Activated CD8-positive, alpha-beta memory T cell treated with anti-CD3 and anti-CD28 coated beads, Interleukin-2, amount 10 ng/mL, durations not matched to agents 7 days and 5 days (primary cell): Measurements from ENCODE around the gene ELAVL2. TPM values are rescaled to one million over a fixed set of nuclear protein-coding genes. Genes with fewer than 3 reads are reported as not detected.

Experiments used
- ATAC-seq: fragments of 150-1000 bp; cut with Tn5 transposase; one replicate; pipeline ENCODE4 v1.10.0; 2021; ENCODE audit warnings: moderate library complexity
- CTCF ChIA-PET: fragments of 350-600 bp; sonication (Branson Sonifier 250); formaldehyde crosslinking; loops from one replicate; lab custom pipeline; 2021; ENCODE audit warnings: antibody characterized with exemption; lab: Charles Lee
- DNase-seq: peaks from one replicate; pipeline ENCODE4 v3.0.0-alpha.2; 2020
- H3K27ac Mint-ChIP-seq: one replicate; pipeline ENCODE4 v1.8.0; 2021; ENCODE audit warnings: mild to moderate bottlenecking, mixed read lengths
- H3K27me3 Mint-ChIP-seq: one replicate; pipeline ENCODE4 v1.8.0; 2021; ENCODE audit warnings: mixed read lengths
- H3K36me3 Mint-ChIP-seq: one replicate; pipeline ENCODE4 v1.8.0; 2021; ENCODE audit warnings: mild to moderate bottlenecking, mixed read lengths
- H3K4me1 Mint-ChIP-seq: one replicate; pipeline ENCODE4 v1.8.0; 2021; ENCODE audit warnings: mixed read lengths
- H3K4me3 Mint-ChIP-seq: one replicate; pipeline ENCODE4 v1.8.0; 2021; ENCODE audit warnings: mild to moderate bottlenecking, moderate library complexity, mixed read lengths
- H3K9me3 Mint-ChIP-seq: one replicate; pipeline ENCODE4 v1.8.0; 2022; ENCODE audit warnings: low read depth, mixed read lengths
- total RNA-seq, 2 experiments: library from RNA; stranded (reverse); gene quantifications; one replicate each; pipeline ENCODE4 v1.2.3, GENCODE V29; 2021

ELAVL2 gene
- total RNA-seq, 2 experiments from 2014 or later: not detected

DNA sequence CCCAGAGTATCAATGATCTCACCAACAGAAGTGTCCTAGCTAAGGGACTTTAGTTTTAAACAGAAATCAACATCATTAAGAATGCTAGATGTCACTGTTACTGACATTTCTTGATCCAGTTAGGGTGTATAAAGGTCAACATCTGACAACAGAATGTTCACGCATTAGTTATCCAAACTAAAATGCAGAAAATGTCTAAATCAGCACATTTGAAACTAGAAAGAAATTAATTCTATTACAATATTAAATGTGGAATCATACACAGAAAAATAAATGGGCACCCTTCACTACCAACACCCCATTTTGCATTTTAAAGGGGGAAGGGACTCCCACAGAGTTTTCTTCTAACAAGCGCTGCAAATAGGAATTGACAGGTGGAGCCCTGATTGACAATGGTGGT lies 24.5 kb downstream of the ELAVL2 start:
- Mint-ChIP-seq H3K9me3 (peaks cover 4% of the 10 kb centered on the region), H3K27ac (no peak overlapping the region), H3K27me3 (no peaks in the 10 kb centered on the region), H3K36me3 (no peaks in the 10 kb centered on the region), H3K4me3 (no peak overlapping the region), H3K4me1 (no peaks in the 10 kb centered on the region)
- no peak for DNase-seq
- CTCF ChIA-PET: no interaction called here
- no peak for ATAC-seq

DNA sequence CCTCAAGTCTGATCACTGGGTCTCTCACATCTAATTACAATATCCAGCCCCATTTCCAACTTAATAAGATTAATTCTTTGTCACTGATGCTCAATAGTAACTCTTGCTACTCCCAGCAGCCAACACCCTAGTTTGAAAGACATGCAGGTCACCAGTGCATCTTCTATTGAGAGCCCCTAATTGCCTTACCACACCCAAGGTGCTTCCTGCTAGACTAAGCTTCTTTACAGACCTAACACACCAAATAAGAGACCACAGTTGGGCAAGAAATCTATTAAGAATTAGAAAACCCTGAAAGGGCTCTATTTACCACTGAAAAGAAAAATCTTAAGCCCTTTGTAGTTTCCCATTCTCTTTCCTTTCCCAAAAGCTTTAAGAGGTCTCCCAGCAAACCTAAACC lies 26.5 kb downstream of the ELAVL2 start:
- CTCF ChIA-PET: no interaction called here
- H3K27ac Mint-ChIP-seq: no peak overlapping the region
- no peaks in the 10 kb centered on the region for H3K36me3 Mint-ChIP-seq
- no peaks in the 10 kb centered on the region for H3K27me3 Mint-ChIP-seq
- H3K4me3 Mint-ChIP-seq: no peak overlapping the region
- H3K4me1 Mint-ChIP-seq: no peaks in the 10 kb centered on the region
- no peak for DNase-seq
- ATAC-seq: no peak
- peaks cover 4% of the 10 kb centered on the region for H3K9me3 Mint-ChIP-seq

DNA sequence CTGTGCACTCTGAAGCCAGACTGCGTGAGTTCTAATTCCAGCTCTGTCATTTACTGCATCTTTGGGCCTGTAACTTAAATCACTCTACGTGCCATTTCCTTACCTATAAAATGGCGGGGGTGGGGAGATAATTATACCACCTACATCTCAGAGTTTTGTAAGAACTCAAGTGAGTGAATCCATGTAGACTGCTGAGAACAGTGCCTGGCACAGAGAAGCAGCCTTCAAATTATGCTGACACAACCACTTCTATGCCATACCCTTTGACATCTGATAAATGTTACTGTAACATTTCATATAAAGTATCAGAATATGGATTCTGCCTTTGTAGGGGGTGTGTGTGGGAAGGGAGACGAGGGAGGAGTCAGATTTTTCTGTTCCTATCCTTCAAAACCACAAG lies 27.7 kb downstream of the ELAVL2 start:
- no peak for DNase-seq
- Mint-ChIP-seq H3K4me3 (no peak overlapping the region), H3K27ac (no peak overlapping the region), H3K9me3 (peaks cover 4% of the 10 kb centered on the region), H3K27me3 (no peaks in the 10 kb centered on the region), H3K4me1 (no peaks in the 10 kb centered on the region), H3K36me3 (no peaks in the 10 kb centered on the region)
- CTCF ChIA-PET: no interaction called here
- ATAC-seq: no peak

DNA sequence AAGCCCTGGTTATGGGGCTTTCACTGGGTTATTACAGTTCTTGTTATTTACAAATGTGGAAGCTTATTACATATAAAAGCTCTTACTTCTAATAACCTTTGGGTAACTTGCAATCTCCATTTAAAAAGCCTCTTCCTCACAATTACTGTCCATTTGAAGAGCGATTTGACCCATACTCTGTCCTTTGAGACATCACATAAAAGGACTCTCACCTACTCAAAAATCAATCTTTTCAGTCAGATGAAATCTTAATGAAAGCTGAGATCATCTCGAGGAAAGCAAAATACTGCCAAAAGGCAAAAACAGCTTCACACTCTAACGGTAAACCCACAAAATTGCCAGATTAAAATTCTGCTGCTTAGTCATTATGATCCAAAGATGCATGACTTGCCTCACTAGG lies 29.8 kb downstream of the ELAVL2 start:
- DNase-seq (no peak), ATAC-seq (no peak)
- no peaks in the 10 kb centered on the region for H3K27me3 Mint-ChIP-seq
- H3K36me3 Mint-ChIP-seq: no peaks in the 10 kb centered on the region
- H3K4me3 Mint-ChIP-seq: no peak overlapping the region
- no peaks in the 10 kb centered on the region for H3K4me1 Mint-ChIP-seq
- CTCF ChIA-PET: no interaction called here
- peaks cover 4% of the 10 kb centered on the region for H3K9me3 Mint-ChIP-seq
- H3K27ac Mint-ChIP-seq: no peak overlapping the region

DNA sequence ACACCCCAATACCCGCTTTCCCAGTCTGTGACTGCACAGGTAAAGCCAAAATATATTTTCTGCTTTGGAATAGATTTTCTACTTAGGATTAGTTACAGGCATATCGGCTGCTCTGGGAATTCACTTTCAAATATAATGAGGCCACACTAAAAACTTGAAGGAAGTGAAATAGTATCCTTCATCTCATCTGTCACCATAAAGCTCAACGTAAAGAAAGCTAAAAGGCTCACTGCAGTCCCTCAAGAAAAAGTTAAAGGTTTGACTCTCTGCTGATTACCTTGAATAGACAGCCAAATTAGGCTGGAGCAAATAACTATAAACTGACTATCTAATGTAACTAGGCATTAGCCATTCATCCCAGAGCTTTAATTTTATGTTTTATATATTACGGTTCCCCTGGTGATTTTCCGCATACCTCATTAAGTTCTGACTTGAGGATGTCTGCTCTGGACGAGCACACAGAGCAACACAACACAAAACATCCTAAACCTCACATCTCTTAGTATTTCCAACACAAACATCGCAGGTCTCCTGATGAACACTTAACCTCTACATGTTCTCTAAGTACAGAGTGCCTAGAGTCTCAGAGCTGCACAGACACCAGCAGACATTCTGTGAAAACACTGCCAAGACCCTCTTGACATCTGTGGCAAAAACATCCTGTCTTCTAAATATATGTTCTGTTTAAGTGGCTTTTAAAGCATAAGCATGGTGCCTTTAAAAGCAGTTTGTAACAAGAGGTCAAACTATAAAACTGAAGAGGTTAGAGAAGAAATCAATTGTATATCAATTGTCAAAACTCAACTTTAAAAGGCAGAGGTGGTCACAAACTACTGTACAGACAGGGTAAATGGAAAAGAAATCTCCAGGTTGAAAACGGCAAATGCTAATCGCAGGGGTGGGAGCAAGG lies 35.4 kb downstream of the ELAVL2 start:
- Mint-ChIP-seq H3K4me1 (no peaks in the 10 kb centered on the region), H3K4me3 (no peak overlapping the region), H3K27me3 (no peaks in the 10 kb centered on the region), H3K36me3 (no peaks in the 10 kb centered on the region), H3K9me3 (peaks cover 6% of the 10 kb centered on the region), H3K27ac (no peak overlapping the region)
- CTCF ChIA-PET: no interaction called here
- DNase-seq (no peak), ATAC-seq (no peak)

DNA sequence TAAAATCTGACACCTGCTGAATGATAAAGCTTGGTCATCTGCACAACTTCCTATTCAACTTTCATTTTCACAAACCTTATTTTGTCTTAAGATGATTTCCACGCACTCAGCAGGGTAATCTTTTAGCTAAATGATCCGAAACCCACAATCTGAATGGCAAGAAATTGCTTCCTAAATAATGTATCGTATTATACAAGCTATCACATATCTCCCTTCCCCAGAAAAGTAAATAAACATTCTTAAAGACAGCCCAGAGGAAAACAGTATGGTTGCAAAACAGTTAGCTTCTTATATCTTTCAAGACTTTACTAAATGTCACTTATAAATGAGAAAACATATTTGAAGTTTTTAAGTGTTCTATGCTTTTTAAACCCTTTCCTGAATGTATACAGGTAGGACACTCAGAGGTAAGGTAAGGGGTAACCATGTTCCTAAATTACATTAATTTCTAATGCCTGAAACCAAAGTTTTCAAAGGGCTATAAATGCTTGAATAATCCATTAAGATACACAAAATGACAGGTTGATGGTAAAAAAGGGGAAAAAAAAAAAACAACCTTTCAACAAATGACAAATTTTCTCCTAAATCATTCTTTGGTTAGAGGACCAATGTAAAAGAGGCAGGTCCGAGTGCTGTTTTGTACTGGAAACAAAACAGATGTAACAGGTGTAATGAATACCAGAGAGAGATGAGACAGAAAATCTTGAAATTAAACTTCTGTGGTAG lies 36.3 kb downstream of the ELAVL2 start:
- H3K27ac Mint-ChIP-seq: no peak overlapping the region
- H3K9me3 Mint-ChIP-seq: peaks cover 6% of the 10 kb centered on the region
- CTCF ChIA-PET: no interaction called here
- DNase-seq: no peak
- H3K36me3 Mint-ChIP-seq: no peaks in the 10 kb centered on the region
- no peaks in the 10 kb centered on the region for H3K27me3 Mint-ChIP-seq
- H3K4me1 Mint-ChIP-seq: no peaks in the 10 kb centered on the region
- ATAC-seq: no peak
- H3K4me3 Mint-ChIP-seq: no peak overlapping the region

DNA sequence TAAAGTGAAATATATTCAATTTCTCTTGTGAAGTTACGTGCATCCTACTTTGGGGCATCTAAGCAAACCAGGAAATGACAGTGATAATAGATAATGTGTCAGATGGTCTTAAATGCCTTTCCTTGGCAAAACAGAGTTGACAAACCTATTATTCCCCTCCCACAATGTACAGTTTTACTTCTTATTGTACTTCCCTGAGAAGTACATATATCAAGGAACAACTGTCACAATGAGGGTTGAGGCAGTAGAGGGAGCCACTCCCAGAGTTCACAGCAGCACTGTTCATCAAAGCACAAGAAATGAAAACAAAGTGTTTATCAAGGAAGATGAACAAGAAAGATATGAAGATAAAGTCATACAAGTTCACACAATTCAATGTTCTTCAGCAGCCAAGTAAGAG lies 41.1 kb downstream of the ELAVL2 start:
- CTCF ChIA-PET: no interaction called here
- Mint-ChIP-seq H3K9me3 (peaks cover 15% of the 10 kb centered on the region), H3K27me3 (no peaks in the 10 kb centered on the region), H3K4me1 (no peaks in the 10 kb centered on the region), H3K36me3 (no peaks in the 10 kb centered on the region), H3K27ac (no peak overlapping the region), H3K4me3 (no peak overlapping the region)
- no peak for ATAC-seq
- no peak for DNase-seq

DNA sequence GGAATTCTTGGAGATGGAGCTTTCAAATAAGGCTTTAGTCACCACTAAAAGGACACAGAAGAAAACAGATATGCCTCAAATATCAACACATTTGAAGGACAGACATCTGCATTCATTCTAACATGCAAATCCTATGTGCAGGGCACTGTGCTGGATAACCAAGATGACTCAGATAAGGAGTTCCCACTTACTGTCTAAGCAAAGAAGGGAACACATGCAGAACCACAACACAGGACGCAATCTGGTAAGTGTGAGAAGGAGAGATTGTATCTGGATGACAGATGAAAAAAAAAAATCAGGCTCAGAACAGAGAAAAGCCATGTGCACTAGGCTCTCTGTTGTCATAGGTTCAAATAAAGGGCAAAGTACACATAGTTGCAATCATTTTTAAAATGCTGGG lies 42.5 kb downstream of the ELAVL2 start:
- H3K9me3 Mint-ChIP-seq: peaks cover 14% of the 10 kb centered on the region
- no peaks in the 10 kb centered on the region for H3K27me3 Mint-ChIP-seq
- no peaks in the 10 kb centered on the region for H3K36me3 Mint-ChIP-seq
- no peak overlapping the region for H3K27ac Mint-ChIP-seq
- H3K4me1 Mint-ChIP-seq: no peaks in the 10 kb centered on the region
- CTCF ChIA-PET: no interaction called here
- ATAC-seq: no peak
- no peak overlapping the region for H3K4me3 Mint-ChIP-seq
- no peak for DNase-seq

DNA sequence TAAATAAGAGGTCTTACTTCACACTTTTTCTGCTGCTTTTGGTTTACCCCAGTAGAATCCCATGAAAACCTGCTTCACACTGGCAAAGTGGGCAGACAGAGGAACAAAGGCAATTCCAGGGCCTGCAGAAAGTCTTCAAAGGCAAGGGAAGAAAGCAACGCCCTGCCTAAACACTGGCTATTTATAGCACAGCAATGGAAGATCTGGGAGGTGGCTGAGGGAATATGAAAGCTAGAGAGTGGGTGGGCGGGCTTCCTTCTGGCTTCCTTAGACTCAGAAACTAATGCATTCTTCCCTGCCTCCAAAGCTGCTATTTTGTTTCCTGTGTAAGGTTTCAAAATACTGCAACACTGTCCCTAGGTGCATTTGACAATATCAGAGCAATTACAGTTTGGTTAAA lies 46.8 kb downstream of the ELAVL2 start:
- ATAC-seq (no peak), DNase-seq (no peak)
- H3K27me3 Mint-ChIP-seq: no peaks in the 10 kb centered on the region
- H3K9me3 Mint-ChIP-seq: peaks cover 14% of the 10 kb centered on the region
- no peak overlapping the region for H3K27ac Mint-ChIP-seq
- H3K36me3 Mint-ChIP-seq: no peaks in the 10 kb centered on the region
- no peak overlapping the region for H3K4me3 Mint-ChIP-seq
- no peaks in the 10 kb centered on the region for H3K4me1 Mint-ChIP-seq
- CTCF ChIA-PET: no interaction called here

DNA sequence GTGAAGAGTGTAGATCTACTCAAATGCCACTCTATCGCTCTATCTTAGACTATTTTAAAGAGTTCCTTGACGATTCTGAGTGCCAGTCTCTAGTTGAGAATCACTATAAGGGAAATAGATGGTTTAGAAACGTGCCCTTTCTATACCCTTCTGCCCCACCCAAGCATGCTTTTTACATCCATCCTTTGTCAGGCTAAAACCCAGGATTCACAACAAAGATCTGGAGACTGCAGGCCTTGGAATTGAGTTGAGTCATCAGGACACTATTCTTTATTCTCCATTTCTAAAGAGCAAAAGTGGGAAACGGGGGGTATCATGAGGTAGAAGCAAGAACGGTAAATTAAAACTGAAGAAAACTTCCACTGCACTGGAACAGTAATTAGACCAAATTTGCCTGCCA lies 48.7 kb downstream of the ELAVL2 start:
- peaks cover 10% of the 10 kb centered on the region for H3K9me3 Mint-ChIP-seq
- no peak overlapping the region for H3K4me3 Mint-ChIP-seq
- no peaks in the 10 kb centered on the region for H3K27me3 Mint-ChIP-seq
- no peak overlapping the region for H3K27ac Mint-ChIP-seq
- no peak for ATAC-seq
- CTCF ChIA-PET: no interaction called here
- DNase-seq: no peak
- H3K4me1 Mint-ChIP-seq: no peaks in the 10 kb centered on the region
- H3K36me3 Mint-ChIP-seq: no peaks in the 10 kb centered on the region

DNA sequence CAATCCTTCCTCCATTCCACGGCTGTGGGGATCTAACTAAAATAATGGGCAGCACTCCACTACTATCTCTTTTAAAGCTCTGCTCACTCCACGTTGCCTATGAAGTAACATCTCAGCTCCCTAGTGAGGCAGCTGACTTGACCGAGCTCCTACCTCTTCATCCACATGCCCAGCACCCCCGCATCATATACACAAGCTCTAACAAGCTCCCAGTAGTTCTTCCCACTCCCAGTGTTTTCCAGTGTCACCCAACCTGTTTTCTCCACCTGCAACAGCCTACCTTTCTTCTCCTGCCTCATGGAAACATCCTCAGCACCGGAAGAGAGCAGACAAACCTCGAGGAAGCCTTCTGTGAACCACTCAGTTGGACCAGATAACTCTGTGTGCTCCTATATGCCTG lies 50.5 kb downstream of the ELAVL2 start:
- H3K9me3 Mint-ChIP-seq: peaks cover 7% of the 10 kb centered on the region
- ATAC-seq: no peak
- CTCF ChIA-PET: no interaction called here

DNA sequence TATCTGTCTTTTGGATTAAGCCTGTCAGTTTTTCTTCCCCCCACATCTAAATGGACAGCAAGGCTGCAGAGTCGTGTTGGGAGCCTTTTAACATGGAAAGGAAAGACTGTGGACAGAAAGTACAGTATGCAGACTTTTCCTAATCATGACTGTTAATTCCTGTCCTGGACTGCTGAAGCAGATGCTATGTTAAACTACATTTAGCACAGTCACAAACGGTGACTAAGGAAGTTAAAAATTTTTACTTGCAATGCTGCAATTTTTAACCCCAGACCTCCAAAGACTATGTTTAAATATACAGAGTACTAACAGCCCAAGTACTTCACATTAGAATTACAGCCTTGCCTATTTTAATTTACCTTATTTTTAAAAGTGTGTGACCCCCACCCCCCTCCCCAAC lies 51.8 kb downstream of the ELAVL2 start:
- no peak for DNase-seq
- Mint-ChIP-seq H3K27me3 (no peaks in the 10 kb centered on the region), H3K4me1 (no peaks in the 10 kb centered on the region), H3K4me3 (no peak overlapping the region), H3K9me3 (peaks cover 7% of the 10 kb centered on the region), H3K27ac (no peak overlapping the region), H3K36me3 (no peaks in the 10 kb centered on the region)
- CTCF ChIA-PET: no interaction called here
- no peak for ATAC-seq

More for the DNA sequence above, 50.5 kb downstream of the ELAVL2 start:
- no peaks in the 10 kb centered on the region for H3K36me3 Mint-ChIP-seq
- H3K27me3 Mint-ChIP-seq: no peaks in the 10 kb centered on the region
- H3K27ac Mint-ChIP-seq: no peak overlapping the region
- H3K4me1 Mint-ChIP-seq: no peaks in the 10 kb centered on the region
- DNase-seq: no peak
- H3K4me3 Mint-ChIP-seq: no peak overlapping the region

DNA sequence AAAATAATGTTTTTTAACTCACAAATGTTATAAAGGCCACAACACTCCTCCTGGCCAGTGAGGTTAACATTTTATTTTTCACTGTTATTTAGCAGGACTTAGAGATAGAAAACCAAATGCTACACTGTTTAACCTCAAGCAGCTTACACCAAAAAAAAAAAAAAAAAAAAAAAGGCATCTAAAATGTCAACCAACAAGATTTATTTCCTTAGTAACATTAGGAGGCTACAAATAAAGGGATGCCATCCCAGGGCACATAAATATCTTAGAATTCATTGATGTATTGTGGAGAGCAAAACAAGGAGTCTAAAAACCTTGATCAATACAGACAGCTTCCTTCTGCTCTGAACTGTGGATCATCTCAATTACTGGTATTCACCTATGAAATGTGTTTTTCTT lies 53.7 kb downstream of the ELAVL2 start:
- Mint-ChIP-seq H3K9me3 (peaks cover 2% of the 10 kb centered on the region), H3K36me3 (no peaks in the 10 kb centered on the region), H3K27me3 (no peaks in the 10 kb centered on the region), H3K27ac (no peak overlapping the region), H3K4me1 (no peaks in the 10 kb centered on the region), H3K4me3 (no peak overlapping the region)
- CTCF ChIA-PET: interaction anchor here (0.7 kb wide), 1 partner anchor 27 kb away, joined by 4 read pairs; no protein-coding TSS in a partner anchor
- DNase-seq: no peak
- no peak for ATAC-seq
